Muscle of back (tissue), 11 donors: Measurements from ENCODE around the gene PAPPA. TPM values are rescaled to one million over a fixed set of nuclear protein-coding genes. Genes with fewer than 3 reads are reported as not detected.

Experiments used
- DNase-seq, 3 donors: peaks; one replicate each; pipeline versions ENCODE4 v3.0.0 to v3.0.0-alpha.2; 2013
- polyA plus RNA-seq, 10 donors: library from polyadenylated mRNA; unstranded; fragments of 120-200 nt; gene quantifications; one replicate each; pipeline ENCODE4 v1.2.1, GENCODE V29; 2013; ENCODE audit not compliant: insufficient read length in 10 of 10

The PAPPA gene
- polyA plus RNA-seq, 10 donors: 0.58 to 2.2 (median 1.1) TPM

- DNase-seq: no peak
Measured at GRCh38 chr9:116219686-116220085, 66.1 kb downstream of the PAPPA start.

- DNase-seq: no peak
Measured at GRCh38 chr9:116223926-116224325, 70.3 kb downstream of the PAPPA start.

GRCh38 chr9:116230051-116230632 lies 76.6 kb downstream of the PAPPA start:
- peak in 1 of 3 donors; percentile 53 for DNase-seq

GRCh38 chr9:116232424-116233159 lies 79.0 kb downstream of the PAPPA start:
- peak in 1 of 3 donors; percentile 27 for DNase-seq

- DNase-seq: no peak
Measured at GRCh38 chr9:116233160-116233530, 79.6 kb downstream of the PAPPA start.

- DNase-seq: peak in 1 of 3 donors; percentile 98
Measured at GRCh38 chr9:116234081-116234480, 80.5 kb downstream of the PAPPA start.

GRCh38 chr9:116236979-116237378 lies 83.4 kb downstream of the PAPPA start:
- DNase-seq: no peak

GRCh38 chr9:116237456-116237855 lies 83.9 kb downstream of the PAPPA start:
- no peak for DNase-seq

- DNase-seq: peak in 1 of 3 donors; percentile 68
Measured at GRCh38 chr9:116238225-116238624, 84.6 kb downstream of the PAPPA start.

- no peak for DNase-seq
Measured at GRCh38 chr9:116238776-116239340, 85.3 kb downstream of the PAPPA start.

- no peak for DNase-seq
Measured at GRCh38 chr9:116243708-116244107, 90.1 kb downstream of the PAPPA start.

GRCh38 chr9:116247284-116247683 lies 93.7 kb downstream of the PAPPA start:
- no peak for DNase-seq

GRCh38 chr9:116247791-116248374 lies 94.3 kb downstream of the PAPPA start:
- DNase-seq: no peak

GRCh38 chr9:116250891-116251290 lies 97.3 kb downstream of the PAPPA start:
- no peak for DNase-seq

- DNase-seq: no peak
Measured at GRCh38 chr9:116251366-116251765, 97.8 kb downstream of the PAPPA start.

- DNase-seq: no peak
Measured at GRCh38 chr9:116260531-116260930, 106.9 kb downstream of the PAPPA start.

- no peak for DNase-seq
Measured at GRCh38 chr9:116262448-116262847, 108.9 kb downstream of the PAPPA start.

GRCh38 chr9:116264361-116264760 lies 110.8 kb downstream of the PAPPA start:
- no peak for DNase-seq

GRCh38 chr9:116267021-116267420 lies 113.4 kb downstream of the PAPPA start:
- DNase-seq: peak in 1 of 3 donors; percentile 46

GRCh38 chr9:116269250-116269649 lies 115.7 kb downstream of the PAPPA start:
- DNase-seq: no peak

- DNase-seq: no peak
Measured at GRCh38 chr9:116270546-116270945, 117.0 kb downstream of the PAPPA start.

GRCh38 chr9:116271340-116271739 lies 117.7 kb downstream of the PAPPA start:
- no peak for DNase-seq

- no peak for DNase-seq
Measured at GRCh38 chr9:116271991-116272390, 118.4 kb downstream of the PAPPA start.
